Vagina (tissue), 2 donors: Measurements from ENCODE around the gene LRRC8A.

ENCODE experiments used
- POLR2A ChIP-seq, 2 donors: fragments of 450-650 bp; IDR thresholded peaks; one replicate each; pipeline ENCODE4 v1.6.1; 2017; ENCODE audit warnings: antibody characterized with exemption in 2 of 2, mild to moderate bottlenecking in 2 of 2, moderate library complexity in 2 of 2
- POLR2AphosphoS5 ChIP-seq, 2 donors: sonication (generic); formaldehyde crosslinking; IDR thresholded peaks; one replicate each; pipeline ENCODE4 v1.9.0; 2017; ENCODE audit warnings: antibody characterized with exemption in 2 of 2, mild to moderate bottlenecking in 2 of 2, low read depth in 1 of 2; ENCODE audit not compliant: insufficient read depth in 1 of 2
- TF ChIP-seq, protein P1 (sequence below), 3 experiments: fragments of 450-650 bp in 2 of 3; fragments of 200-600 bp in 1 of 3; sonication (generic) in 1 of 3; IDR thresholded peaks; one replicate each; pipeline ENCODE4 v1.5.1; 2017 to 2019; ENCODE audit warnings: antibody characterized with exemption in 3 of 3, mild to moderate bottlenecking in 2 of 3, moderate library complexity in 2 of 3

DNA sequence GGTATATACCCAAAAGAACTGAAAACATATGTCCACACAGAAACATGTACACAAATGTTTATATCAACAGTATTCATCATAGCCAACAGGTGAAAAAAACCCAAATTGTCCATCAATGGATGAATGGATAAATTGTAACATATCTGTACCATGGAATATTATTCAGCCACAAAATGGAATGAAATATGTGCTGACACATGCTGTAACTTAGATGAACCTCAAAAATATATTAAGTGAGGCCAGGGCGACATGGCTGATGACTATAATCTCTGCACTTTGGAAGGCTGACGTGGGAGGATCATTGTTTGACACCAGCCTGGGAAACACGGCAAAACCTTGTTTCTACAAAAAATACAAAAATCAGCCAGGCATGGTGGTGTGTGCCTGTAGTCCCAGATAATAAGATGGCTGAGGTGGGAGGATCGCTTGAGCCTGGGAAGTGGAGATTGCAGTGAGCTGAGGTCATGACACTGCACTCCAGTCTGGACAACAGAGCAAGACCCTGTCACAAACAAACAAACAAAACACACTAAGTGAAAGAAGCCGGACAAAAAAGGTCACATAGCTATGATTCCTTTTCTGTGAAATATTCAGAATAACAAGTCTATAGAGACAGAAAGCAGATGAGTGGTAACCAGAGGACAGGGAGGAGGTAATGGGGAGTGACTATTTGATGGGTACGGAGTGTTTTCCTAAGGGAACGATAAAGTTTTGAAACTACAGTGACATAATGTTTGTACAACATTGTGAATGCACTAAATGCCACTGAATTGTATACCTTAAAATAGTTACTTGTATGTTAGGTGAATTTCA lies 11.6 kb upstream of the LRRC8A start:
- TF ChIP-seq, protein P1, sequence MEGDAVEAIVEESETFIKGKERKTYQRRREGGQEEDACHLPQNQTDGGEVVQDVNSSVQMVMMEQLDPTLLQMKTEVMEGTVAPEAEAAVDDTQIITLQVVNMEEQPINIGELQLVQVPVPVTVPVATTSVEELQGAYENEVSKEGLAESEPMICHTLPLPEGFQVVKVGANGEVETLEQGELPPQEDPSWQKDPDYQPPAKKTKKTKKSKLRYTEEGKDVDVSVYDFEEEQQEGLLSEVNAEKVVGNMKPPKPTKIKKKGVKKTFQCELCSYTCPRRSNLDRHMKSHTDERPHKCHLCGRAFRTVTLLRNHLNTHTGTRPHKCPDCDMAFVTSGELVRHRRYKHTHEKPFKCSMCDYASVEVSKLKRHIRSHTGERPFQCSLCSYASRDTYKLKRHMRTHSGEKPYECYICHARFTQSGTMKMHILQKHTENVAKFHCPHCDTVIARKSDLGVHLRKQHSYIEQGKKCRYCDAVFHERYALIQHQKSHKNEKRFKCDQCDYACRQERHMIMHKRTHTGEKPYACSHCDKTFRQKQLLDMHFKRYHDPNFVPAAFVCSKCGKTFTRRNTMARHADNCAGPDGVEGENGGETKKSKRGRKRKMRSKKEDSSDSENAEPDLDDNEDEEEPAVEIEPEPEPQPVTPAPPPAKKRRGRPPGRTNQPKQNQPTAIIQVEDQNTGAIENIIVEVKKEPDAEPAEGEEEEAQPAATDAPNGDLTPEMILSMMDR (IDR thresholded peaks at IDR 0.05), result no peak
- TF ChIP-seq POLR2AphosphoS5 (IDR thresholded peaks at IDR 0.05; ENCODE audit: insufficient read depth in 1 of 2, low read depth in 1 of 2) (no peak), POLR2A (IDR thresholded peaks at IDR 0.05) (no peak)
